Measurements from ENCODE around the gene CD2AP.
"Not testable (repeated sequence)": the region's sequence is repeated elsewhere in the genome, so short reads cannot be mapped to it uniquely, and the experiment has no call there.

Gene CD2AP

DNA sequence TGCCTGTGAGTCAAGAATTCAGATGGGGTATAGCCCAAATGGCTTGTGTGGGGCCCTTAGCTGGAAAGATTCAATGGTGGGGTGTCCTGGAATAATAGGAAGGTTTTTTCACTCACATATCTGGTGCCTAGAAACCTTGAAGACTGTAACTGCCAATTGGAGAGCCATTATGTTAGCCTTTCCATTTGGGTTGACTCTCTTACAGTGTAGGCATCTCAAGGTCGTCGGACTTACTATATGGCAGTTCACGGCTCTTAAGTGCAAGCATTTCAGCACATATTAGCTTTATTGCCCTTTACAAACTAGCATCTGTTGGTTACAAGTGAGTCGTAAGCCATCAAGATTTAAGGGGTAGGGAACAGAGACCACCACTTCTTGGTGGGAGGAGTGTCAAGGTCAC lies 74.1 kb downstream of the CD2AP start:
- no peak overlapping the region for H3K4me3 ChIP-seq (ENCODE audit: low read depth, low read length)
- TF ChIP-seq CTCF (IDR thresholded peaks at IDR 0.05; ENCODE audit: low read depth, low read length, missing control alignments), result no peak
- DNase-seq (ENCODE audit: low read depth), result no peak
- in situ Hi-C loops (cut with HindIII; ENCODE audit: low sequenced_read_pairs), result no loop called here

DNA sequence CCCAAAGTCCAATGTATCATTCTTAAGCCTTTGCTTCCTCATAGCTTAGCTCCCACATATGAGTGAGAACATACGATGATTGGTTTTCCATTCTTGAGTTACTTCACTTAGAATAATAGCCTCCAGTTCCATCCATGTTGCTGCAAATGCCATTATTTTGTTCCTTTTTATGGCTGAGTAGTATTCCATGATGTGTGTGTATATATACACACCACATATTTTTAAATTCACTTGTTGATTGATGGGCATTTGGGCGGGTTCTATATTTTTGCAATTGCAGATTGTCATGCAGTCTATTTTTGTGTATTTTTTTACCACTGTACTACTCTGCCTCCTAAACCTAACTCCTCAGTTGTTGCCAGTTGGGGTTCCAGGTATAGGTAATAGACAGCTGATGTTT lies 74.7 kb downstream of the CD2AP start:
- H3K4me3 ChIP-seq (ENCODE audit: low read depth, low read length), result no peak overlapping the region
- no peak for DNase-seq (ENCODE audit: low read depth)
- TF ChIP-seq CTCF (IDR thresholded peaks at IDR 0.05; ENCODE audit: low read depth, low read length, missing control alignments), result no peak
- in situ Hi-C loops (cut with HindIII; ENCODE audit: low sequenced_read_pairs), result no loop called here

DNA sequence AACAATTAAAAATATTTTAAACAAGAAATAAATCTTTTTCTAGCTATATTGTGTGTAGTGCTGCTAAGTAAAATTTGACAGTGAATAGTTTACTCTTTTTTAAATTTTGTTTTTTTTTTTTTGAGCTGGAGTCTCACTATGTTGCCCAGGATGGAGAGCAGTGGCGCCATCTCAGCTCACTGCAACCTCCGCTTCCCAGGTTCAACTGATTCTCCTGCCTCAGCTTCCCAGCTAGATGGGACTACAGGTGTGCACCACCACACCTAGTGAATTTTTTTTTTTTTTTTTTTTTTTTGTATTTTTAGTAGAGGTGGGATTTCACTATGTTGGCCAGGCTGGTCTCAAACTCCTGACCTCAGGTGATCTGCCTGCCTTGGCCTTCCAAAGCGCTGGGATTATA lies 75.7 kb downstream of the CD2AP start:
- DNase-seq (ENCODE audit: low read depth); in situ Hi-C loops (cut with HindIII; ENCODE audit: low sequenced_read_pairs); H3K4me3 ChIP-seq (ENCODE audit: low read depth, low read length): not testable (repeated sequence)

DNA sequence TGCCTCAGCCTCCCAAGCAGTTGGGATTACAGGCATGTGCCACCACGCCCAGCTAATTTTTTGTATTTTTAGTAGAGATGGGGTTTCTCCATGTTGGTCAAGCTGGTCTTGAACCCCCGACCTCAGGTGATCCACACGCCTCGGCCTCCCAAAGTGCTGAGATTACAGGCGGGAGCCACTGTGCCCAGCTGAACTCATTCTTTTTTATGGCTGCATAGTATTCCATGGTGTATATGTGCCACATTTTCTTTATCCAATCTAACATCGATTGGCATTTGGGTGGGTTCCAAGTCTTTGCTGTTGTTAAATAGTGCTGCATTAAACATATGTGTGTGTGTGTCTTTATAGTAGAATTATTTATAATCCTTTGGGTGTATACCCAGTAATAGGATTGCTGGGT lies 78.9 kb downstream of the CD2AP start:
- DNase-seq (ENCODE audit: low read depth); in situ Hi-C loops (cut with HindIII; ENCODE audit: low sequenced_read_pairs); H3K4me3 ChIP-seq (ENCODE audit: low read depth, low read length): not testable (repeated sequence)

DNA sequence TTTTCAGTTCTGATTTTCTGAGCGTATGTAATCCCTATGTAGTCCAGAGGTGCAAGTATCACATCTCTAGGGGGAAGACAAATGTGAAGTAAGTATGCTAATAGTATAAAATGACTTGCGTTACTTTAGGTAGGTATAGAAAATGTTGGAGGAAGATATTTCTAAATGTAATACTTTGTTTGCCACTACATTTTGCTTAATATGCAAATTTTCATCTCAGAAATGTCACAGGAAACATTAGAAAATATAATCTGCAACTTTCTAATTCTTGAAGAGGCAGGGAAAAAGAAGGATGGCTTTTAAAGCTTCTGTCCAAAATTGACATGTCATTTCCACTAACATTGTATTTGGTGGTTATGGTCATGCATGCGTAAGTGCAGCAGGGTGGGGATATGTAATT lies 85.6 kb downstream of the CD2AP start:
- H3K4me3 ChIP-seq (ENCODE audit: low read depth, low read length), result no peak overlapping the region
- TF ChIP-seq CTCF (IDR thresholded peaks at IDR 0.05; ENCODE audit: low read depth, low read length, missing control alignments), result no peak
- in situ Hi-C loops (cut with HindIII; ENCODE audit: low sequenced_read_pairs), result no loop called here
- no peak for DNase-seq (ENCODE audit: low read depth)

- in situ Hi-C loops (cut with HindIII; ENCODE audit: low sequenced_read_pairs); DNase-seq (ENCODE audit: low read depth); H3K4me3 ChIP-seq (ENCODE audit: low read depth, low read length): not testable (repeated sequence)
These were observed 89.0 kb downstream of the CD2AP start for GRCh38 chr6:47566602-47567001.

- in situ Hi-C loops (cut with HindIII; ENCODE audit: low sequenced_read_pairs), result no loop called here
- no peak for DNase-seq (ENCODE audit: low read depth)
- no peak overlapping the region for H3K4me3 ChIP-seq (ENCODE audit: low read depth, low read length)
- no peak for TF ChIP-seq CTCF (IDR thresholded peaks at IDR 0.05; ENCODE audit: low read depth, low read length, missing control alignments)
These were observed 90.0 kb downstream of the CD2AP start for GRCh38 chr6:47567586-47567985.

GRCh38 chr6:47571488-47571887 lies 93.9 kb downstream of the CD2AP start:
- no peak for TF ChIP-seq CTCF (IDR thresholded peaks at IDR 0.05; ENCODE audit: low read depth, low read length, missing control alignments)
- DNase-seq (ENCODE audit: low read depth), result no peak
- in situ Hi-C loops (cut with HindIII; ENCODE audit: low sequenced_read_pairs), result no loop called here
- H3K4me3 ChIP-seq (ENCODE audit: low read depth, low read length), result no peak overlapping the region

Data from astrocyte of the cerebellum (primary cell).